GM12801 (cell line): ENCODE results near the gene ME2.

Source experiments
- TF ChIP-seq, protein P1 (sequence below): IDR thresholded peaks from one replicate; pipeline ENCODE4 v1.5.1; 2011; ENCODE audit warnings: control low read depth; ENCODE audit not compliant: insufficient read length; ENCODE audit errors: extremely low read depth

The ME2 gene

DNA sequence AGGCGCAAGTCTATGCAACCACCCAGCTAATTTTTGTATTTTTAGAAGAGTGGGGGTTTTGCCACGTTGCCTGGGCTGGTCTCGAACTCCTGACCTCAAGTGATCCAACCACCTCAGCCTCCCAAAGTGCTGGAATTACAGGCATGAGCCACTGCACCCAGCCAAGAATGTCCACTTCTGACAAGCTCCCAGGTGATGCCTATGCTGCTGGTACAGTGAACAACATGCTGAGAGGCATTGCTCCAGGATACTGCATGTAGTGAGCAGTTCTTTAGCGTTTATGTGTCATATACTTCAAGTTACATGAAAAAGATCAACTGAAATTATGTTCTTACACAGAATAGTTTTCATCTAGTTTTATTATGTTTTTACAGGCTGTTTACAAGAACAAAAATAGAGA is 71.7 kb downstream of the ME2 start:
- TF ChIP-seq, protein P1, sequence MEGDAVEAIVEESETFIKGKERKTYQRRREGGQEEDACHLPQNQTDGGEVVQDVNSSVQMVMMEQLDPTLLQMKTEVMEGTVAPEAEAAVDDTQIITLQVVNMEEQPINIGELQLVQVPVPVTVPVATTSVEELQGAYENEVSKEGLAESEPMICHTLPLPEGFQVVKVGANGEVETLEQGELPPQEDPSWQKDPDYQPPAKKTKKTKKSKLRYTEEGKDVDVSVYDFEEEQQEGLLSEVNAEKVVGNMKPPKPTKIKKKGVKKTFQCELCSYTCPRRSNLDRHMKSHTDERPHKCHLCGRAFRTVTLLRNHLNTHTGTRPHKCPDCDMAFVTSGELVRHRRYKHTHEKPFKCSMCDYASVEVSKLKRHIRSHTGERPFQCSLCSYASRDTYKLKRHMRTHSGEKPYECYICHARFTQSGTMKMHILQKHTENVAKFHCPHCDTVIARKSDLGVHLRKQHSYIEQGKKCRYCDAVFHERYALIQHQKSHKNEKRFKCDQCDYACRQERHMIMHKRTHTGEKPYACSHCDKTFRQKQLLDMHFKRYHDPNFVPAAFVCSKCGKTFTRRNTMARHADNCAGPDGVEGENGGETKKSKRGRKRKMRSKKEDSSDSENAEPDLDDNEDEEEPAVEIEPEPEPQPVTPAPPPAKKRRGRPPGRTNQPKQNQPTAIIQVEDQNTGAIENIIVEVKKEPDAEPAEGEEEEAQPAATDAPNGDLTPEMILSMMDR: no peak

DNA sequence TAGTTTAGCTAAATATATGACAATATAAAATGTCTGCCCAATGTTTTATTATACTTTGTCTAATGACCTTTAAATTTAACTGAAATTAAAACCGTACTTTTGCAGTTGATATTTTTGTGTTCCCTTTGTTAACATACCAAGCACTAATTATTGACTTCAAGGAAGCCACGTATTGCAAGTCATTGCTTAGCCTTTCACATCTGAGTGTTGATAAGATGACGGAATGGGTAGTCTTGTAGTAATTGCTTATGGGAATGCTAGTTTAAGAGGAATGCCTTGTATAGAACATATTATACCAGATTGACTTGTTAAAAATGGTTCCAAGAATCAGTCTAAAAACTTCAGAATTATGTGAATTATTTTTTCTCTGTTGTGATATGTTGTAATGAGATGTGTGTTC is 74.9 kb downstream of the ME2 start:
- TF ChIP-seq, protein P1: no peak

DNA sequence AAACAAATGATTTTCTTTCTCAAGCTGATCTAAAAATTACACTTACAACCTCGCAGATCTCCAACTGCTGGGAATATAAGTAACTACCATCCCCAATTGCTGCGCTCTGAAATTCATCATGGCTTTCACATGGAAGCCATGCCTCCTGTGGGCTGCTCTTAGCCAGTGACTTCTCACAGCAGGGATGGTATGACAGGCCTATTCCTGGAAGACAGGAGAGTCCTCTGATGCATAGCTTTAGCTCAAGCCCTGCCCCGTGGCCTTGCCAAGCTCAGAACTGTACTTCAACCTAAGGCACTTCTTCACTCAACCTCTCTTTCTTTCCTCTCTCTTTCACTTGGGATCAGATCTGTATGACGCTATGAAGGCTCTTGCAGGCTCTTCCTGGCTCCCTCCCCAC is 76.3 kb downstream of the ME2 start:
- TF ChIP-seq, protein P1: no peak

DNA sequence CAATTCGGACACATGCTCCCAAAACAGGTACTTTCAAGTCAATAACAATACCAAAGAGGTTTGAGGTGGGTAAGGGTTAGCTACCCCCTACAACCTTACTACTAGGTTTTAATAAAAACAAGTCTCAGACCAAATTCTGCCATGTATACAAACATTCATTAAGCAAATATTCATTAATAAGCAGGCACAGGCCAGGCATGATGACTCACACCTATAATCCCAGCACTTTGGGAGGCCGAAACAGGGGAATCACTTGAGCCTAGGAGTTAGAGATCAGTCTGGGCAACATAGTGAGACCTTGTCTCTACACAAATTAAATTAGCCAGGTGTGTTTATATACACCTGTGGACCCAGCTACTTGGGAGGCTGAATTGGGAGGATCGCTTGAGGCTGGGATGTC is 77.2 kb downstream of the ME2 start:
- TF ChIP-seq, protein P1: no peak

DNA sequence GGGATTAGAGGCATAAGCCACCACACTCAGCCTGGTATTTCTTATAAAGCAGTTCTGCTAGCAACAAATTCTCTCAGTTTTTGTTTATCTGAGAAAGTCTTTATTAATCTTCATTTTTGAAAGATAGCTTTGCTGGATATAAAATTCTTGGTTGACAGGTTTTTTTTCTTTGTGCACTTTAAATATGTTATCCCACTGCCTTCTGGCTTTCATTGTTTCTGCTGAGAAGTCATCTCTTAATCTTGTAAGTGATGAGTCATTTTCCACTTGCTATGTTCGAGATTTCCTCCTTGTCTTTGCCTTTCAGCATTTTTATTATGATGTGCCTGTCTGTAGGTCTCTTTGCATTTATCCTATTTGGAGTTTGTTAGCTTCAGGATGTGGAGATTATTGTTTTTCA is 83.1 kb downstream of the ME2 start:
- TF ChIP-seq, protein P1: no peak

DNA sequence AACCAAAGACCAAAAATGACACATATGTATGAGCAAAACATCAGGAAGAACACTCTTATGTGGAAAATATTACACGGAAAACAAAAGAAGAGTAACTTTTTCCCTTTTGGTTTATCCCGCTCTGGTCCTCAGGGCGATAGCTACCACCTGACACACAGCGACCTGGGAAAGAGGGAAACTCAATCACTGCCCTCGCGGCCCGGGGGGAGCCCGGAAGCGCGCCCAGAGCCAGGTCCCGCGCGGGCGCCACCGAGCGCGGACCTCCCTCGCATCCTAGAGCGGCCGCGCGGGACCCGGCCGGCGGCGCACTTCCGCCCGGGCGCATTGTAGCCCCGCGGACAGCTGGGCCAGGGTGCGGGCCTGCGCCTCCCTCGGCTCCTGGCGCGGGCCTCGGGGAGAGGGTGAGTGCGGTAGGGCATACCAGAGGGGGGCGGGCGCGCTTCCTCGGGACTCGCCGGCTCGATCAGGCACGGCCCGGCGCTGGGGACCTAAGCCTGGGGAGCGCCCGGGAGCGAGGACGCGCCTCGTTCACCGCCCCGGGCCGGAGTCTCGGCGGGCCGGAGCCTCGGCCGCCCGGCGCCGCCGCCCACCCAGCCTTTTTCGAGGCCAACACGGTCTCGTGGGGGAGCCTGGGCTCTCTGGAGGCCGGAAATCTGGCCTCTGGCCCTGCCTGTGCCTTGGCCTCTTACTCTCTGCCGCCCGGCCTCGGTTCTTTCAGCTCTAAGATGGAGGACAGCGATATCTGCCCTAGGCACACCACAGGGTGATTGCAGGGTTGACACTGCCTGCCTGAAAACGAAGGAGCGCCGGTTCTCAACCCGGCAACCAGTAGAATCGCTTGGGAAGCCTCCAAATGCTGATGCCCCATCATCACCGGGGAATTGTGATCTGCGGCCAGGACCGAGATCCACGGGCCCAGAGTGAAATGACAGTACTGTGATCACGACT is 89.1 kb downstream of the ME2 start, which contains the start of gene ELAC1:
Gene ELAC1, plus strand, starts transcription at position 327 of the 948 bp plus-strand sequence. CDS start 6,365 bp downstream, outside the sequence.
- TF ChIP-seq, protein P1: no peak

DNA sequence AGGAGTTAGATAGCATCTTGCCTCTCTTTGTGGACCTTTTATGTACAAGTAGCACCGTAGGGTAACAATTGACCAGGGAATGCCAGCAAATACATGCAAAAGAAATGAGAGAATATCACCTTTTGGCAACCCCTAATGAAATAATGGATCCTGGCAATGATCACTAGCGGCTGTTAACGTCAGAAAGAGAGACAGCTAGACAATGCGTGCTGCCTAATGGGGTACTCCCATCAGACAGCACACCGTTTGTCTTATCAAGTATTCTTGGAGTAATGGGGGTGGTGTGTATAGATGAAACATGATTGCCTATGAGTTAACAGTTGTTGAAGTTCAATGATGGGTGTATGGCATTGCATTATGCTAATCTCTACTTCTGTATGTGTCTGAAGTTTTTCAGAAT is 90.5 kb downstream of the ME2 start:
- TF ChIP-seq, protein P1: no peak
